Esophagus muscularis mucosa (tissue), 4 donors: ENCODE results near the gene C2orf81. TPM values are rescaled to one million over a fixed set of nuclear protein-coding genes. Genes with fewer than 3 reads are reported as not detected.

Experiments used
- DNase-seq: peaks from one replicate; pipeline ENCODE4 v3.0.0-alpha.2; 2017; ENCODE audit errors: extremely low spot score
- H3K27ac ChIP-seq, 4 donors: fragments of 200-600 bp; sonication (generic); replicated peaks in 1 of 4; 1 replicate in 3 of 4; 2 replicates in 1 of 4; pipeline ENCODE4 v1.5.1; 2016 to 2019; ENCODE audit warnings: mild to moderate bottlenecking in 1 of 4
- H3K27me3 ChIP-seq, 4 donors: fragments of 200-600 bp; sonication (generic); one replicate each; pipeline versions ENCODE4 v1.5.1 to v1.6.0; 2016 to 2019
- H3K36me3 ChIP-seq, 4 donors: fragments of 200-600 bp; sonication (generic); one replicate each; pipeline ENCODE4 v1.5.1; 2016 to 2019
- H3K4me1 ChIP-seq, 4 donors: fragments of 200-600 bp; sonication (generic); one replicate each; pipeline ENCODE4 v1.5.1; 2016 to 2019
- H3K4me3 ChIP-seq, 4 donors: fragments of 200-600 bp; sonication (generic); 1 replicate in 2 of 4; 2 replicates in 2 of 4; pipeline ENCODE4 v1.5.1; 2016 to 2019; ENCODE audit warnings: mild to moderate bottlenecking in 4 of 4, moderate library complexity in 1 of 4
- H3K9me3 ChIP-seq, 4 donors: fragments of 200-600 bp; sonication (generic); 1 replicate in 3 of 4; 2 replicates in 1 of 4; pipeline ENCODE4 v1.5.1; 2016 to 2019
- CTCF ChIP-seq, 3 experiments: fragments of 200-600 bp in 2 of 3; fragments of 450-650 bp in 1 of 3; sonication (generic) in 2 of 3; IDR thresholded peaks; one replicate each; pipeline ENCODE4 v1.5.1; 2017 to 2019; ENCODE audit warnings: antibody characterized with exemption in 3 of 3, mild to moderate bottlenecking in 2 of 3, moderate library complexity in 1 of 3
- EP300 ChIP-seq: sonication (generic); formaldehyde crosslinking; IDR thresholded peaks from one replicate; pipeline ENCODE4 v1.6.1; 2017; ENCODE audit warnings: antibody characterized with exemption
- POLR2A ChIP-seq: fragments of 450-650 bp; IDR thresholded peaks from one replicate; pipeline ENCODE4 v1.6.1; 2017; ENCODE audit warnings: antibody characterized with exemption, moderate library complexity, mild to moderate bottlenecking, low read depth
- POLR2AphosphoS5 ChIP-seq, 2 donors: sonication (generic); formaldehyde crosslinking; IDR thresholded peaks; one replicate each; pipeline ENCODE4 v1.6.1; 2017; ENCODE audit warnings: antibody characterized with exemption in 2 of 2
- WGBS: methylation state at CpG from one replicate; pipeline ENCODE4 v1.1.5; 2018; 5-methylcytosine and 5-hydroxymethylcytosine counted together
- intact Hi-C: fragments of 100-400 bp; cut with DNase I; formaldehyde crosslinking; loops from one replicate; pipeline ENCODE4 v1.15.1; 2023
- total RNA-seq, 4 donors: library from RNA; depleted of rRNA; stranded (reverse); fragments of >200 nt; gene quantifications; one replicate each; pipeline versions ENCODE4 v1.1.0 to v1.2.1, GENCODE V29; 2016

C2orf81 gene
- total RNA-seq, 4 donors from 2014 or later = 0.66 to 4.6 (median 3.2) TPM

- Histone ChIP-seq H3K4me1 (no peaks in the 10 kb centered on the region), H3K36me3 (no peaks in the 10 kb centered on the region), H3K9me3 (no peaks in the 10 kb centered on the region), H3K27me3 (no peaks in the 10 kb centered on the region), H3K27ac (no peak overlapping the region), H3K4me3 (no peak overlapping the region)
- intact Hi-C loops = no loop called here
- DNase-seq = no peak
- TF ChIP-seq POLR2AphosphoS5 (IDR thresholded peaks at IDR 0.05) = no peak
- TF ChIP-seq EP300 = no peak
- no peak for TF ChIP-seq CTCF (IDR thresholded peaks at IDR 0.05)
- TF ChIP-seq POLR2A = no peak
Observed at GRCh38 chr2:74406035-74406434, 15.4 kb downstream of the C2orf81 start.

- no peak for DNase-seq
- H3K4me3 ChIP-seq = no peak overlapping the region
- no peaks in the 10 kb centered on the region for H3K27me3 ChIP-seq
- 88% methylated on average over 2 of the region's 2 CpGs for WGBS
- H3K4me1 ChIP-seq = no peaks in the 10 kb centered on the region
- H3K9me3 ChIP-seq = no peaks in the 10 kb centered on the region
- intact Hi-C loops = no loop called here
- no peak for TF ChIP-seq EP300
- TF ChIP-seq POLR2AphosphoS5 (IDR thresholded peaks at IDR 0.05) = no peak
- no peak for TF ChIP-seq CTCF (IDR thresholded peaks at IDR 0.05)
- no peak for TF ChIP-seq POLR2A
- H3K36me3 ChIP-seq = no peaks in the 10 kb centered on the region
- no peak overlapping the region for H3K27ac ChIP-seq
Observed at GRCh38 chr2:74401891-74402290, 19.5 kb downstream of the C2orf81 start.

- intact Hi-C loops = loop anchor here (10.0 kb wide), 2 partner anchors 65 to 145 kb away; no protein-coding TSS in a partner anchor
Observed at GRCh38 chr2:74399785-74400184, 21.6 kb downstream of the C2orf81 start.

GRCh38 chr2:74396149-74396548 is 25.3 kb downstream of the C2orf81 start:
- intact Hi-C loops = loop anchor here (10.0 kb wide), 2 partner anchors 61 to 141 kb away; no protein-coding TSS in a partner anchor
- H3K9me3 ChIP-seq = no peaks in the 10 kb centered on the region
- 86% methylated on average over 2 of the region's 2 CpGs for WGBS
- no peak overlapping the region for H3K27ac ChIP-seq
- DNase-seq = no peak
- H3K4me3 ChIP-seq = no peak overlapping the region
- TF ChIP-seq EP300 (no peak), POLR2AphosphoS5 (IDR thresholded peaks at IDR 0.05) (no peak), CTCF (IDR thresholded peaks at IDR 0.05) (no peak), POLR2A (no peak)
- peaks cover 0 to 7% (median 5%) of the 10 kb centered on the region in 4 donors for H3K4me1 ChIP-seq
- no peaks in the 10 kb centered on the region for H3K36me3 ChIP-seq
- no peaks in the 10 kb centered on the region for H3K27me3 ChIP-seq

More at GRCh38 chr2:74399785-74400184, 21.6 kb downstream of the C2orf81 start:
- Histone ChIP-seq H3K27me3 (no peaks in the 10 kb centered on the region), H3K4me3 (no peak overlapping the region), H3K4me1 (no peaks in the 10 kb centered on the region), H3K27ac (no peak overlapping the region), H3K36me3 (no peaks in the 10 kb centered on the region), H3K9me3 (no peaks in the 10 kb centered on the region)
- DNase-seq = no peak
- TF ChIP-seq CTCF (IDR thresholded peaks at IDR 0.05) = peak; percentile 18 to 44 (median 31)
- TF ChIP-seq POLR2A = no peak
- no peak for TF ChIP-seq EP300

- peaks cover 23 to 33% (median 31%) of the 10 kb centered on the region in 4 donors for H3K4me1 ChIP-seq
- intact Hi-C loops = loop anchor here (10.0 kb wide), 2 partner anchors 59 to 139 kb away; no protein-coding TSS in a partner anchor
- no peaks in the 10 kb centered on the region for H3K9me3 ChIP-seq
- H3K27ac ChIP-seq = no peak overlapping the region
- H3K36me3 ChIP-seq = no peaks in the 10 kb centered on the region
- TF ChIP-seq CTCF (IDR thresholded peaks at IDR 0.05) (no peak), POLR2AphosphoS5 (IDR thresholded peaks at IDR 0.05) (no peak), EP300 (no peak), POLR2A (no peak)
- no peak for DNase-seq
- 90% methylated on average over 1 of the region's 1 CpG for WGBS
- no peak overlapping the region for H3K4me3 ChIP-seq
- H3K27me3 ChIP-seq = no peaks in the 10 kb centered on the region
Observed at GRCh38 chr2:74393525-74393924, 27.9 kb downstream of the C2orf81 start.
